ENCODE results near the gene SRD5A3.

The SRD5A3 gene

DNA sequence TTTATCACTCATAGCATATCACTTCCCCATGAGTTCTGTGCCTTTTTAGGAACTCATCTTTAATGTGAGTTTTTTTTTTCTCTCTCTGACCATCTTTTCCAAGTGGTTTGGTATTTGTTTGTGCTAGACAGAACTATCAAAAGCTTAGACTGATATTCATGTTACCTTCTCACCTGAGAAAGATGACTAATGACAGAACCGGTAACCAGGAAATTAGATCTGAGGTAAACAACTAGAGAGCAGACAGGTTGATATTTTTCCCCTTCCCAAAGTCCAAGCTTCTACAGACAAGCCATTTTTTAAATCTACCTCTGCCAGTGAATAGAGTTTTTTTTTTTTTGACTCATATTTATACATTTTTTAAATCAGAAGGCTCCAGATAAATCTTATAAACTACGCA lies 17.0 kb upstream of the SRD5A3 start:
- Histone ChIP-seq H3K4me1 (ENCODE audit: control extremely low read depth in 1 of 4, control insufficient read depth in 4 of 4, insufficient read depth in 4 of 4, low read length in 3 of 4) (peaks cover 0 to 3% (median 0%) of the 10 kb centered on the region in 4 experiments), H3K9me3 (ENCODE audit: control extremely low read depth in 1 of 5, control insufficient read depth in 4 of 5, insufficient read depth in 2 of 5, low read depth in 1 of 5, low read length in 4 of 5) (peaks cover 0 to 11% (median 3%) of the 10 kb centered on the region in 5 experiments), H3K27me3 (replicated peaks in 2 of 5; ENCODE audit: control insufficient read depth in 4 of 5, insufficient read depth in 5 of 5, low read length in 4 of 5) (no peaks in the 10 kb centered on the region), H3K36me3 (ENCODE audit: control insufficient read depth in 4 of 4, insufficient read depth in 4 of 4, low read length in 3 of 4) (no peaks in the 10 kb centered on the region), H3K27ac (ENCODE audit: insufficient read depth in 1 of 2, low read depth in 1 of 2, low read length in 2 of 2, poor library complexity in 1 of 2, severe bottlenecking in 2 of 2) (no peak overlapping the region), H3K4me3 (ENCODE audit: control insufficient read depth in 1 of 7, extremely low read depth in 1 of 7, insufficient read depth in 4 of 7, low read depth in 2 of 7, low read length in 6 of 7) (no peak overlapping the region)
- no peak for DNase-seq
- ChIA-PET POLR2A (no interaction called here), CTCF (interaction anchor here (2.1 kb wide), 1 partner anchor 16 kb away, joined by 11 read pairs; no protein-coding TSS in a partner anchor)
- no CpG with 5 or more reads among the region's 2 CpGs for WGBS (ENCODE audit: insufficient coverage)

DNA sequence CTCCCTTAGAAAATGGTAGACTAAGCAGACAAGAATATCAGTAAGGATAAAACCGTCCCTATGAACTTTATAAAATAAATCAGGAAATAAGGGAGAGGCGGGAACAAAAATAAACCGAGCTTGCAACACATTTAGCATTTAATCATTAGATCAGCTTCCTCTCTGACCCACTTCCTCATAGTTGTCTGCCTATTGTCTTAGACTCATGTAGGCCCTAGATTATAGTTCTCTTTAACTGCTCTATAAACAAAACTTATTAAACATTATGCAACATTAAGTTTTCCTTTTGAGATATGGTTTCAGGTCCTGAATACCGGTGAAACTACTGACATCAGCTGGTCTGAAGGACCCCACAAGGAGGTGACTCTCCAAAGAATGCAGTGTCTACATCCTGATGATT lies 15.8 kb upstream of the SRD5A3 start:
- no peak overlapping the region for H3K4me3 ChIP-seq (ENCODE audit: control insufficient read depth in 1 of 7, extremely low read depth in 1 of 7, insufficient read depth in 4 of 7, low read depth in 2 of 7, low read length in 6 of 7)
- POLR2A ChIA-PET, result no interaction called here
- CTCF ChIA-PET, result interaction anchor here (0.7 to 1.2 kb wide), 3 partner anchors 9 to 359 kb away, joined by 3 to 6 read pairs (median 4); partner anchors contain the start of gene SRD5A3
- 14% methylated on average over 1 of the region's 4 CpGs for WGBS (ENCODE audit: insufficient coverage)
- no peak overlapping the region for H3K27ac ChIP-seq (ENCODE audit: insufficient read depth in 1 of 2, low read depth in 1 of 2, low read length in 2 of 2, poor library complexity in 1 of 2, severe bottlenecking in 2 of 2)
- H3K27me3 ChIP-seq (replicated peaks in 2 of 5; ENCODE audit: control insufficient read depth in 4 of 5, insufficient read depth in 5 of 5, low read length in 4 of 5), result no peaks in the 10 kb centered on the region
- peak in 2 of 3 donors; percentile 29 to 46 for DNase-seq
- peaks cover 0 to 11% (median 3%) of the 10 kb centered on the region in 5 experiments for H3K9me3 ChIP-seq (ENCODE audit: control extremely low read depth in 1 of 5, control insufficient read depth in 4 of 5, insufficient read depth in 2 of 5, low read depth in 1 of 5, low read length in 4 of 5)
- H3K4me1 ChIP-seq (ENCODE audit: control extremely low read depth in 1 of 4, control insufficient read depth in 4 of 4, insufficient read depth in 4 of 4, low read length in 3 of 4), result peaks cover 0 to 3% (median 0%) of the 10 kb centered on the region in 4 experiments
- H3K36me3 ChIP-seq (ENCODE audit: control insufficient read depth in 4 of 4, insufficient read depth in 4 of 4, low read length in 3 of 4), result no peaks in the 10 kb centered on the region

DNA sequence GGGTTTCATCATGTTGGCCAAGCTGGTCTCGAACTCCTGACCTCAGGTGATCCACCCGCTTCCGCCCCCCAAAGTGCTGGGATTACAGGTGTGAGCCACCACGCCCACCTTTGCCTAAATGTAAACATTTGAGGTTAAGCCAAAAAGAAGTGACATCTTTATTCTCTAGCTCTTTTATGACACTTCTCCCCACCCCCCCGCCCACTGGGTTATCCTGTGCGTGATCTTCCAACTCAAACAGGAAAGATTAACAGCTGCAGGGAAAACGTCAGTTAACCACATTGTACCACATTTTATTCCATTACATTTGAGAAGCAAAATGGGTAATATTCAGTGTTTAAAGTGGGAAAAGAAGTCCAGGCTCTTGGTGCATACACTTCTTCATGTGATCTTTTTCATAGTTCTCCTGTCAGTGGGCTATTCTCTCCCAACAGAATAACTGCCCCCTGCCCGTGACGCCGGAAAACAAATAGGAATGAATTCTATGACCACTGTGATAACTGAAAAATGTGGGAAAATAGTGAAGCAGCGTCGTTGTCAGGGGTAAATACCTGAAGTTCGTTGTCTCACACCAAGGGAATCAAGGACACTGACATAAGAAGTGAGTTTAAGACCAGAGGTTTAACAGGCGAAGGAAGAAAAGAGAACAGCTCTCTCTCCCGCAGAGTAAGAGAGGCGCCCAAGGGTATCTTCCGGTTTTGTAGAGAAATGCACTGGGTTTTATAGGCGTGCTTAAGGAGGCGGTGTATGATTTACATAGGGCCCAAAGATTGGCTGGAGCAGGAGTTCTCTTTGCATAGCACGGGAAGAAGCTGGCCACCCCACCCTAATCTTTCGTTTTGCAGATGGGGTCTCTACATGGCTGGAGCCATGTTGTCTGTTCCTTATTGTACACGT lies 9.7 kb upstream of the SRD5A3 start:
- ChIA-PET POLR2A (interaction anchor here (0.6 kb wide), 1 partner anchor 9 kb away, joined by 3 read pairs; no protein-coding TSS in a partner anchor), CTCF (interaction anchor here (0.8 to 3.8 kb wide), 5 partner anchors 9 to 152 kb away, joined by 3 to 22 read pairs (median 3); partner anchors contain the start of gene SRD5A3)
- Histone ChIP-seq H3K27me3 (replicated peaks in 2 of 5; ENCODE audit: control insufficient read depth in 4 of 5, insufficient read depth in 5 of 5, low read length in 4 of 5) (no peaks in the 10 kb centered on the region), H3K4me3 (ENCODE audit: control insufficient read depth in 1 of 7, extremely low read depth in 1 of 7, insufficient read depth in 4 of 7, low read depth in 2 of 7, low read length in 6 of 7) (peak overlapping the region in 2 of 7 experiments; percentile 8 to 16), H3K4me1 (ENCODE audit: control extremely low read depth in 1 of 4, control insufficient read depth in 4 of 4, insufficient read depth in 4 of 4, low read length in 3 of 4) (peaks cover 0 to 12% (median 11%) of the 10 kb centered on the region in 4 experiments), H3K27ac (ENCODE audit: insufficient read depth in 1 of 2, low read depth in 1 of 2, low read length in 2 of 2, poor library complexity in 1 of 2, severe bottlenecking in 2 of 2) (peak overlapping the region; percentile 66 to 80), H3K9me3 (ENCODE audit: control extremely low read depth in 1 of 5, control insufficient read depth in 4 of 5, insufficient read depth in 2 of 5, low read depth in 1 of 5, low read length in 4 of 5) (peaks cover 0 to 3% (median 0%) of the 10 kb centered on the region in 5 experiments), H3K36me3 (ENCODE audit: control insufficient read depth in 4 of 4, insufficient read depth in 4 of 4, low read length in 3 of 4) (no peaks in the 10 kb centered on the region)
- 82% methylated on average over 16 of the region's 22 CpGs for WGBS (ENCODE audit: insufficient coverage)
- DNase-seq, result peak; percentile 72 to 90 (median 87)

DNA sequence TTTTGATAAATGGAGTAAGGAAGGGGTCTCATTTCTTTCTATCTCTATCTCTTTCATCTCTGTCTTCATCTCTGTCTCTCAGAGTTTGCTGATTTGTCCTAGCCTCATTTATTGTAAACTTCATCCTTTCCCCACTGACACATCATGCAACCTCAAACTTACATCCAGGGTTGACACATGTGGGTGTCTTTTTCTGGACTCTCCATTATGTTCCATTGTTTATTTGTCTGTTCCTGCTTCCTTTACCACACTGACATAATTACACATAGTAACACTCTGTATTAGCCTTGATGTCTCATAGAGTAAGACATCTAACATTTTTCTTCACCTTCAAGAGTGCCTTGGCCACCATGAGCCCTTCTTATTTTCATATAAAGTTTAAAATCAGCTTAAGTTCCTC lies 8.1 kb upstream of the SRD5A3 start:
- Histone ChIP-seq H3K4me1 (ENCODE audit: control extremely low read depth in 1 of 4, control insufficient read depth in 4 of 4, insufficient read depth in 4 of 4, low read length in 3 of 4) (peaks cover 0 to 12% (median 11%) of the 10 kb centered on the region in 4 experiments), H3K4me3 (ENCODE audit: control insufficient read depth in 1 of 7, extremely low read depth in 1 of 7, insufficient read depth in 4 of 7, low read depth in 2 of 7, low read length in 6 of 7) (no peak overlapping the region), H3K9me3 (ENCODE audit: control extremely low read depth in 1 of 5, control insufficient read depth in 4 of 5, insufficient read depth in 2 of 5, low read depth in 1 of 5, low read length in 4 of 5) (peaks cover 0 to 3% (median 0%) of the 10 kb centered on the region in 5 experiments), H3K36me3 (ENCODE audit: control insufficient read depth in 4 of 4, insufficient read depth in 4 of 4, low read length in 3 of 4) (no peaks in the 10 kb centered on the region), H3K27me3 (replicated peaks in 2 of 5; ENCODE audit: control insufficient read depth in 4 of 5, insufficient read depth in 5 of 5, low read length in 4 of 5) (no peaks in the 10 kb centered on the region), H3K27ac (ENCODE audit: insufficient read depth in 1 of 2, low read depth in 1 of 2, low read length in 2 of 2, poor library complexity in 1 of 2, severe bottlenecking in 2 of 2) (no peak overlapping the region)
- ChIA-PET CTCF (interaction anchor here (1.2 to 3.8 kb wide), 2 partner anchors 8 to 17 kb away, joined by 3 to 22 read pairs; partner anchors contain the start of gene SRD5A3), POLR2A (no interaction called here)
- DNase-seq, result no peak

DNA sequence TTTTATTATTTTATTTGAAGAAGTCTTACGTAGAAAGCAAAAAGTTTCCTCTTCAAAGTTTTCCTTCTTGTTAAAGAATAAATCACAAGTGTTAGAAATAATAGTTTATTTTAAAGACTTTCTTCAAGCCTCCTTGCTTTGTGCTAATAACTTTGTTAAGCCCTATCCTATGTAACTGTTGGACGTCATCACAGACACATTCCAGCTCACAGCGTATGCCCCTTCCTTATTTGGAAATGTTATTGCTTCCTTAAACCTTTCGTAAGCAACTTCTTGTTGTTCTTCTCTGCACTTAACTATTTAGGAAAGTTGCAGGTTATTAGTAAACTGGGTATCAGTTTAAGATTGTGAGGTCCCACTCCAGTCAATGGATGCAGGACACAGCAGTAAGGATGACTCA lies 7.6 kb upstream of the SRD5A3 start:
- POLR2A ChIA-PET, result no interaction called here
- H3K36me3 ChIP-seq (ENCODE audit: control insufficient read depth in 4 of 4, insufficient read depth in 4 of 4, low read length in 3 of 4), result no peaks in the 10 kb centered on the region
- CTCF ChIA-PET, result interaction anchor here (3.8 kb wide), 1 partner anchor 7 kb away, joined by 22 read pairs; the partner anchor contains the start of gene SRD5A3
- DNase-seq, result no peak
- peaks cover 0 to 3% (median 0%) of the 10 kb centered on the region in 5 experiments for H3K9me3 ChIP-seq (ENCODE audit: control extremely low read depth in 1 of 5, control insufficient read depth in 4 of 5, insufficient read depth in 2 of 5, low read depth in 1 of 5, low read length in 4 of 5)
- no peak overlapping the region for H3K4me3 ChIP-seq (ENCODE audit: control insufficient read depth in 1 of 7, extremely low read depth in 1 of 7, insufficient read depth in 4 of 7, low read depth in 2 of 7, low read length in 6 of 7)
- WGBS (ENCODE audit: insufficient coverage), result 100% methylated on average over 2 of the region's 4 CpGs
- peaks cover 0 to 12% (median 11%) of the 10 kb centered on the region in 4 experiments for H3K4me1 ChIP-seq (ENCODE audit: control extremely low read depth in 1 of 4, control insufficient read depth in 4 of 4, insufficient read depth in 4 of 4, low read length in 3 of 4)
- H3K27me3 ChIP-seq (replicated peaks in 2 of 5; ENCODE audit: control insufficient read depth in 4 of 5, insufficient read depth in 5 of 5, low read length in 4 of 5), result no peaks in the 10 kb centered on the region
- no peak overlapping the region for H3K27ac ChIP-seq (ENCODE audit: insufficient read depth in 1 of 2, low read depth in 1 of 2, low read length in 2 of 2, poor library complexity in 1 of 2, severe bottlenecking in 2 of 2)

DNA sequence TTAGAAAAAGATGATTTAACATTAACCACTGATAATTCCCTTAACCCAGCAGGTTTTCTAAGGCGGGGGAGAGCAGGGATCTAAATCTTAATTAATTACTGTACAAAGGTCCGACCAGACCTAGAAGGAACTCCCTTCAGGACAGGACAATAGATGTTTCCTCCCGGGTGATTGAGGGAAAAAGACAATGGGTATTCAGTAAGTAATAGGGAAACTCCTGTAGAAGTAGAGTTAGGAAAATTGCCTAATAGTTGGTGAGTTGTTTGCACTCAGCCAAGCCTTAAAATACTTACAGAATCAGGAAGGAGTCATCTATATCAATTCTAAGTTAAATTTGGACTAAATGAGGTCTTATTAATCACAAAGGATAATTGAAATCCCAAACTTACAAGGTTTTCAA lies 5.8 kb upstream of the SRD5A3 start:
- Histone ChIP-seq H3K27ac (ENCODE audit: insufficient read depth in 1 of 2, low read depth in 1 of 2, low read length in 2 of 2, poor library complexity in 1 of 2, severe bottlenecking in 2 of 2) (no peak overlapping the region), H3K4me1 (ENCODE audit: control extremely low read depth in 1 of 4, control insufficient read depth in 4 of 4, insufficient read depth in 4 of 4, low read length in 3 of 4) (peaks cover 0 to 18% (median 13%) of the 10 kb centered on the region in 4 experiments), H3K36me3 (ENCODE audit: control insufficient read depth in 4 of 4, insufficient read depth in 4 of 4, low read length in 3 of 4) (no peaks in the 10 kb centered on the region), H3K9me3 (ENCODE audit: control extremely low read depth in 1 of 5, control insufficient read depth in 4 of 5, insufficient read depth in 2 of 5, low read depth in 1 of 5, low read length in 4 of 5) (peaks cover 0 to 3% (median 0%) of the 10 kb centered on the region in 5 experiments), H3K4me3 (ENCODE audit: control insufficient read depth in 1 of 7, extremely low read depth in 1 of 7, insufficient read depth in 4 of 7, low read depth in 2 of 7, low read length in 6 of 7) (no peak overlapping the region), H3K27me3 (replicated peaks in 2 of 5; ENCODE audit: control insufficient read depth in 4 of 5, insufficient read depth in 5 of 5, low read length in 4 of 5) (no peaks in the 10 kb centered on the region)
- WGBS (ENCODE audit: insufficient coverage), result 83% methylated on average over 2 of the region's 3 CpGs
- ChIA-PET POLR2A (no interaction called here), CTCF (no interaction called here)
- DNase-seq, result no peak

DNA sequence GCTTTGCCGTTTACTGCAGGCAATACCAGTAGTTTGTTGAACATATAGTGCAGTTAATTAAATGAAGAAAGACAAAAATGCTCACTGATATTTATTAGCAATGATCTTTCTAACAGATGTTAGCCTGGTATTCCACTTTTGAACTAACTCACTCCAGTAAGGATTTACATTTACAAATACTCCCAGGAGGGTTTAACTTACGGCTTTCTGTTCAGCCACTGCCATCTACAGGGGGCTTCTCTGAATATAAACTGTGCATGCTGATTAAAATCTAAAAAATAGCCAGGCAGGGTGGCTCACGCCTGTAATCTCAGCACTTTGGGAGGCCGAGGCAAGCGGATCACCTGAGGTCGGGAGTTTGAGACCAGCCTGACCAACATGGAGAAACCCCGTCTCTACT lies 2.2 kb upstream of the SRD5A3 start:
- ChIA-PET POLR2A (interaction anchor here (0.5 kb wide), 1 partner anchor 172 kb away, joined by 5 read pairs; no protein-coding TSS in a partner anchor), CTCF (interaction anchor here (1.2 to 3.6 kb wide), 2 partner anchors 7 to 655 kb away, joined by 4 to 22 read pairs; no protein-coding TSS in a partner anchor)
- H3K27ac ChIP-seq (ENCODE audit: insufficient read depth in 1 of 2, low read depth in 1 of 2, low read length in 2 of 2, poor library complexity in 1 of 2, severe bottlenecking in 2 of 2), result no peak overlapping the region

More for the DNA sequence above, 2.2 kb upstream of the SRD5A3 start:
- DNase-seq, result peak in 1 of 3 donors; percentile 17
- Histone ChIP-seq H3K4me3 (ENCODE audit: control insufficient read depth in 1 of 7, extremely low read depth in 1 of 7, insufficient read depth in 4 of 7, low read depth in 2 of 7, low read length in 6 of 7) (no peak overlapping the region), H3K9me3 (ENCODE audit: control extremely low read depth in 1 of 5, control insufficient read depth in 4 of 5, insufficient read depth in 2 of 5, low read depth in 1 of 5, low read length in 4 of 5) (peaks cover 0 to 3% (median 0%) of the 10 kb centered on the region in 5 experiments), H3K4me1 (ENCODE audit: control extremely low read depth in 1 of 4, control insufficient read depth in 4 of 4, insufficient read depth in 4 of 4, low read length in 3 of 4) (peaks cover 0 to 28% (median 23%) of the 10 kb centered on the region in 4 experiments), H3K27me3 (replicated peaks in 2 of 5; ENCODE audit: control insufficient read depth in 4 of 5, insufficient read depth in 5 of 5, low read length in 4 of 5) (no peaks in the 10 kb centered on the region), H3K36me3 (ENCODE audit: control insufficient read depth in 4 of 4, insufficient read depth in 4 of 4, low read length in 3 of 4) (no peaks in the 10 kb centered on the region)
- WGBS (ENCODE audit: insufficient coverage), result 94% methylated on average over 2 of the region's 7 CpGs

Data from common myeloid progenitor, CD34-positive (primary cell).